A549 treated with DMSO at 1 μM for 4 hours (cell line): ENCODE data around the gene KLRG1. TPM values are rescaled to one million over a fixed set of nuclear protein-coding genes. Genes with fewer than 3 reads are reported as not detected.

Experiments used
- total RNA-seq: library from RNA; stranded (reverse); fragments of 200-300 nt; extraction: Qiagen RNA extraction; gene quantifications from 5 replicates; pipeline ENCODE4 v1.2.3, GENCODE V29; 2022; ENCODE audit warnings: low read depth

KLRG1 gene
- total RNA-seq: 0.97 to 2.4 TPM (median 1.6 TPM) in 5 replicates

DNA sequence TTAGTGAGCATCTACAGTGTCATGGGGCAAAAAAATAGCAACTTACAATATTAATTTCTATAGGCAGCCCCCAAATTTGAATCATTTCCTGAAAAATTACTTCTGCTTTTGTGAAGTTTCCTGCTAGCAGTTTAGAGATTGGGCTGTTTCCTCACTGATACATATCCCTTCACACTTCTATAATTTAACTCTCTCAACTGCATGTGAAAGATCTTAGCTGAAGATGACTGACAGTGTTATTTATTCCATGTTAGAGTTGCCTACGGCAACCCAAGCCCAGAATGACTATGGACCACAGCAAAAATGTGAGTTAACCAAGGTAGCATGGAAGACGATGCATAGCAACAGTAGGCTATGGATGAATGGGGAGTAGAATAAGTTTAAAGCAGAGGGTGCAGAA, at the start of gene KLRG1:
KLRG1 (plus strand) TSS at position 134 of the 400 bp plus-strand sequence; CDS start at position 224, 90 bp downstream.

DNA sequence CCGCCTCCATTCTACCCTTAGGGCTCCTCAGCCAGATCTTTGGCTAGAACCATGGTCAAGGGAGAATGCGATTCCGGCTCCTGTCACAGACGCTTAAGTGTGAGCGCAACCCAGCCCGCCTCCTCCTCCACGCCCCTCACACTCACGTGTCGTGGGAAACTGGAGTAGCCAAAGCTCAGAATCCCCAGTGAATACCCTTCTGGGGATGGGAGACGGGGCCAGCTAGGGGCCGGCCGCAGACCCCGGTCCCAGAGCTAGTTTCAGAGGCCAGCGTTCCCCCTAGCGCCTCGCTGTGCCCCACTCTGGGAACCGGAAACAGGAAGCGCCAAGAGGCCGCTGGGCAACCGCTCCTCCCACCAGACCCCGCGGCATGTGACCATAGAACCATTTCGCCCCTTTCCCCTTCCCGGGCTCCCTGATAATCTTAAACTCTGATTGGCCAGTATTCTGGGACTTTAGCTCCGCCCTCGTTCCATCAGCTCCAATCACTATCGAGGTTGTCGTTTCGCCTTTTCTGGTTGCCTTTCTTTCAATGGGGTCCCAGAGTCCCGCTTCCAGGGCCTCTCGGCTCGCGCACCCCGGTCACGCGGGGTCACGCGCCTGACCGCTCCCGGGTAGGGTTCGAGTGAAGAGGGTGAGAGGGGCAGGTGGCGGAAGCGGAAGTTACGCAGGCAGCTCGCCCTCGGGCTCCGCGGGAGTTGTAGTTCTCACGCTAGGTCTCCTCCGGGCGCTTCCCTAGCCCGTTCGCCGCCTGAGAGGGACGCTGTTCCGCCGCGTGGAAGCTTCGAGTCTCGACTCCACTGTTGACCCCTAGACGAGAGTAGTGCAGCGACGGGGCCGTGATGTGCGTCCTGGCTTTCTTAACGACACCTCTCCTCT, 39.8 kb upstream of the KLRG1 start, which contains the start of gene M6PR:
M6PR (minus strand) TSS at position 304 of the 879 bp plus-strand sequence. CDS start 3,241 bp downstream, outside the sequence.

Other genes starting within 250 kb of the KLRG1 start
- not detected in 5 replicates for gene A2ML1, start 166.9 kb upstream of the KLRG1 start, total RNA-seq
- 9.9 to 13.2 TPM (median 10.4 TPM) in 5 replicates for gene PHC1, start 75.0 kb upstream of the KLRG1 start, total RNA-seq
- gene M6PR, start 39.9 kb upstream of the KLRG1 start, total RNA-seq: 159 to 184 TPM (median 172 TPM) in 5 replicates
- not detected in 5 replicates for gene A2M, start 126.4 kb downstream of the KLRG1 start, total RNA-seq
- not detected in 5 replicates for gene PZP, start 218.8 kb downstream of the KLRG1 start, total RNA-seq